ENCODE results near the gene HYAL3.
"Not testable (repeated sequence)": the region's sequence is repeated elsewhere in the genome, so short reads cannot be mapped to it uniquely, and the experiment has no call there.

Gene HYAL3

DNA sequence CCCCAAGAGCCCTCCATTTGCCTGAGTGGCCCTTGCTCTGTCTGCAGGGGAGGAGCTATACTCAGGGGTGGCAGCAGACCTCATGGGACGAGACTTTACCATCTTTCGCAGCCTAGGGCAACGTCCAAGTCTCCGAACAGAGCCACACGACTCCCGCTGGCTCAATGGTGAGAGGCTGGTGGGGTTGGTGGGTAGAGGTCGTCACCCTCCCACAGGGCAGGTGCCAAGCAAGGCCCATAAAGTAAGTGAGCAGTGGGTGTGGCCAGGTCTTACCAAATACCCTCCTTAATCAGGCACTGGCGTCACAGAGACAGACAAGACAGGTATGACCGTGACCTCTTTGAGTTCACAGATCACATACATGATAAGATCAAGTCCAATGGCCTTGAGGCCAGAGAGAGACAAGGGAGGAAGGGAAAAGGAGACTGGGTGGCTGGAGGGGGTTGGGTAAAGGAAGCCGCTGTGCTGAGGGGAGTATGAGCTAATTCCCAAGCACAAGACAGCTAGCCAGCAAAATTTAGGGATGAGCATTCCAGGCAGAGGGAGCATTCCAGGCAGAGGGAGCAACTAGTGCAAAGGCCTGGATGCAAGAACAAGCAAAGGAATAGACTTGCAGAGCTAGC lies 27.8 kb downstream of the HYAL3 start:
- no peak for DNase-seq (ENCODE audit: low read depth, low spot score)

DNA sequence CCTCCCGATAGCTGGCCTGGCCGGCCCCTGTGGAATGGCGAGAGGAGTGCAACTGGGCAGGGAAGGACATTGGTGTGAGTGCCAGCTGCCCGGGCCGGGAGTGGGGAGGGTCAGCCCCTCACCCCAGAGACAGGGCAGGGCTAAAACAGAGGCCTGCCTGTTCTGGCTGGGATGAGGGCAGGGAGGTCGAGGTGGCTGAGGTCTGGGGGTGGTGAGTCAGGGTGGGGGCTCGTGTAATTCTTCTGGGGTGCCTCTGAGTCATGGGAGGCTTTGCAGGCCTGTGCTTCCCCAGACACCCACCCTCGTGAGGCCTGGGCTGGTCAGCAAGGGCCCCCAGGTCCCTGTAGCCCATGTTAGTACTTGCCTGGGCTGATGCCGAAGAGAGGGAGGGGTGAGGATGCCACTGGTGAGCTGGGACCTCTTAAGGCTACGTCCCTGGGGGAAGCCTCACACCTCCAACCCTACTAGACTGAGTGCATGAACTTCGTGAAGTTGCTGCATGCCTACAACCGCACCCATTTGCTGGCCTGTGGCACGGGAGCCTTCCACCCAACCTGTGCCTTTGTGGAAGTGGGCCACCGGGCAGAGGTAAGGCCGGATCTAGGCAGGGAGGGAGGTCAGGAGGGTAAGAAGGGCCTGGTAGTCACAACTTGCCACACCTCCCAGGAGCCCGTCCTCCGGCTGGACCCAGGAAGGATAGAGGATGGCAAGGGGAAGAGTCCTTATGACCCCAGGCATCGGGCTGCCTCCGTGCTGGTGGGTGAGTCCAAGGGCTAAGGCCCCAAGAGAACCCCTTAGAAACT lies 28.6 kb downstream of the HYAL3 start:
- DNase-seq (ENCODE audit: low read depth, low spot score) = no peak

DNA sequence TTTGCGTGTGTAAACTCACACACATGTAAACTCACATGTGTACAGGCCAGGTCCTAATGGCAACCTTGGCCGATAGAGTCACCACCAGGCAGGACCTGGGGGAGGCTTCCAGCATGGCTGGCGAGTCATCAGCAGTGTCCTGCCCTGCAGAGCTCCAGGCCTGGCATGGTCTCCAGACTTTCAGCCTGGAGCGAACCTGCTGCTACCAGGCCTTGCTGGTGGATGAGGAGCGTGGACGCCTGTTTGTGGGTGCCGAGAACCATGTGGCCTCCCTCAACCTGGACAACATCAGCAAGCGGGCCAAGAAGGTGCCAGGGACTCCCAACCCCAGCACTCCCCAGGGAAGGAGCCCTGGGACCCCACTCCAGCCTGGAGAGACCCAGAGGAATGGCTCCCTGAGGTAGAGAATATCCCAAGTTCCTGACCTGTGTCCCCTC lies 29.2 kb downstream of the HYAL3 start:
- no peak for DNase-seq (ENCODE audit: low read depth, low spot score)

DNA sequence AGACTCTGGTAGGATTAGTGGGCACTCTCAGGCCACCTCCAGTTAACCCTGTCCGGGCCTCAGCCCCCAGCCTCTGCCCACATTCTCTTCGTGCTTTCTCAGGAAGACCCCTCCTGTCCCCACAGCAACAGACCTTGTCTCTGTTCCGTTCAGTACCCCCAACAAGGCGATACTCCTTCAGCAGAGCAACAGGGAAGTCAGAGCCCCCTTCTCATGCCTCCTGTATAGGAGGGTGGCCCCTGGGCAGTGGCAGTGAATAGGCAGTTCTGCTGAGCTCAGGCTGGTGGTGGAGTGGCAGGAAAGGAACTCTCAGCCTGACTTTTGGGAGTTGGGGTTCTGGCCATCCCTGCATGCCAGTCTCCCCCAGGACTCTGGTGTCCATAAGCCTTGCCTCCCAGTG lies 29.7 kb downstream of the HYAL3 start:
- DNase-seq (ENCODE audit: low read depth, low spot score) = no peak

DNA sequence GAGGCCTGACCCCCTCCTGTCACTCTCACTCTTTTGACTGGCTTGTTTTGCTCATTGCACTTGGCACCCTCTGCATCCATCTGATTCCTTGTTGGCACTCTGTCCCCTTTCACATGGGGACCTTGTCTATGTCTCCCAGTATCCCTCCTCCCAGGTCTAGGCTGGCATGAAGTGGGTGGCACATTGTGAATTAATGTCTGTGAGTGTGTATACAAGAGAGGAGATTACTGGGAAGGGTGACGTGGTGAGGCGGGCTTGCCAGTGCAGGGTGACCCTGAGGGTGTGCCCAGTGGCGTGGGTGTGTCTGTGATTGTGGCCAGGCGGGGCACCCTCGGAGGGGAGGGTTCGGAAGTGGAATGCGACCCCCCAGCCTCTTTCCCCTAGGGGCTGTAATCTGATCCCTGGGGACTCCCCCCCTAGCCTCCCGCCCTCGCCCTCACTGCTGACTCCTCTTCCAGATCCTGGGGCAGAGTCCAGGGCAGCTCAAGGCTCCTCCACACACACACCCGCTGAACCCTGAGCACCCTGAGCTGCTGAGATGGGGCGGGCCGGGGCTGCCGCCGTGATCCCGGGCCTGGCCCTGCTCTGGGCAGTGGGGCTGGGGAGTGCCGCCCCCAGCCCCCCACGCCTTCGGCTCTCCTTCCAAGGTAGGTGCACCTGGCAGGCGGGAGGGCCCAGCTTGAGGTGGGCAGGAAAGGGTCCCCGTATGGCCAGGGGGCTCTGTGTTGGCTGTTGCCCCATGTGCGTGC lies 30.3 kb downstream of the HYAL3 start, which contains the start of gene SEMA3B:
Gene SEMA3B (plus strand): TSS at position 445 of the 749 bp plus-strand sequence. CDS start 94 bp downstream, at position 539.
- no peak for DNase-seq (ENCODE audit: low read depth, low spot score)

DNA sequence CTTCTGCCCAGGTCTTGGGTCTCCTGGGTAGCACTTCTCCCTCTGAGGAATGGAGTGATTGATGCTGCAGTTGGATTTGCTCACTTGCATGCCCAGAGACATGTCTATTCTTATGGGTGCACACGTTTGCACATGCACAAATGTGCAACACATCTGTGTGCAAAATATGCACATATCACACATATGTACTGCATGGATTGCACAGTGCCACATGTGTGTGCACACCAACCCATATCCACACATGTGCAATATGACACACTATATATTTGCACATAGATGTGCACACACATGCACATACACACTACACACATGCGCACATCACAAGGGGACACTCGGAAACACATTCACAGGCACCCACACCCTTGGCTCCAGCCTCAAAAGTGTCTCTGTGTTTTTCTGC lies 30.9 kb downstream of the HYAL3 start:
- no peak for DNase-seq (ENCODE audit: low read depth, low spot score)

DNA sequence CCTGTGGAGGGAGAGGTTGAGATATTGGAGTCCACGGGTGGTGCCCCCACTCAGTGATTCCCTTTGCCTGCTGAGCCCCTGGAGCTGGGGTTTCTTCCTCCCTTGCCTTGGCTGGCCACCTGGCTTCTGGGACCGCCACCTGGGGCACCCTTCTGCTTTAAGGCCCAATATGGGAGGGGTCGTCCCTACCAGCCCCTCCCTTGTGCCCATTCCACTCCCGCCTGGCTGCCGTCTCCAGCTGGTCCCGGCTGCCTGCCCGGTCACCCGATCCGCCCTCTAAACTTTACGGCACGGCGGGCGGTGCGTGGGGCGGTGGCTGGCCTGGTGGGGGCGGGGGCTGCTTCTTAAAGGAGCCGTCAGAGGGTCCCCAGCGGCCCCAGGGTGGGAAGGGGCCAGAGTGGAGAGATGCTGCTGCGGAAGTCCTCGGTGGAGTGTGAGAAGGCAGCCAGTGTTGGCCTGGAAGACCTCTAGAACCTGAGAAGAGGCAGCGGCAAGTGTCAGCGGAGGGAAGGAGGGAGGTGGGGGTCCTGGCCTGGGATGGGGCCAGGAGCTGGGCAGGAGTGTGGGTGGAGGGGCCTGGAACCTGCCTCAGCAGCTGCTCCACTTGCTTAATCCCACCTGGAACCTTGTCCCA lies 31.8 kb downstream of the HYAL3 start:
- no peak for DNase-seq (ENCODE audit: low read depth, low spot score)

DNA sequence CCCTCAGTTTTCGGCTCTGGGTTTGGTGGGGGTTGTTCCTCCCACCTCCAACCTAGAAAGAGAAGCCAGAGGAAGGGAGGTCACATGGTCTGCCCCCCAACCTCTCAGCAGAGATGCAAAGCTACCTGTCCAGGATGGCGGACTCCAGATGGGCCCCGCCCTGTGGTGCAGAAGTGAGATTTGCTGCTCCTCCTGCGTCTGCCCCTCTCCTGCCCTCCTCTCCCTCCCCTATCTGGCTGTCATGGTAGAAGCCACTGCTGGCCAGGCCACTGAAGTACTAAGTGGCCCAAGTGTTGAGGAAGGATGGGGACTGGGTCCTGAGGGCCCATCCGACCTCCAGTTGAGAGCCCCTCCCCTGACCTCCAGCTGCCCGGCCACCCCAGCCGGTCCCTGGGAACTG lies 32.4 kb downstream of the HYAL3 start:
- no peak for DNase-seq (ENCODE audit: low read depth, low spot score)

DNA sequence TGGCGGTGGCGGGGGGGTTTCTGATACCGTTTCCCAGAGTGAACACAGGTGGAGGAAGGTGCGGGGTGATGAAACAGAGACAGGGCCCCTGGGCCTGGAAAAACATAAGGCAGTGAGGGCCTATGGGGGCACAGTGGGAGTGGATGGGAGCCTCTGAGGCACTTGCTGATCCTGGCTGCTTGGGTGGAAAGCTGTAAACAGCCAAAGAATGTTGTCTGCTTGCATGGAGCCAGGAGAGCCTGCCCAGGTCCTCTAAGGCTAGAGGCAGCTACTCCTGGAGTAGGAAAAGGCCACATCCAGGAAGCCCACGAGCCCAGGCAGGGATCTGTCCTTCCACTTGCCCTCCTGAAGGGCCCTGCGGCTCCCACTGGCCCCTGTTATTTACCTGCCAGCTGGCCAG lies 33.2 kb downstream of the HYAL3 start:
- DNase-seq (ENCODE audit: low read depth, low spot score) = no peak

DNA sequence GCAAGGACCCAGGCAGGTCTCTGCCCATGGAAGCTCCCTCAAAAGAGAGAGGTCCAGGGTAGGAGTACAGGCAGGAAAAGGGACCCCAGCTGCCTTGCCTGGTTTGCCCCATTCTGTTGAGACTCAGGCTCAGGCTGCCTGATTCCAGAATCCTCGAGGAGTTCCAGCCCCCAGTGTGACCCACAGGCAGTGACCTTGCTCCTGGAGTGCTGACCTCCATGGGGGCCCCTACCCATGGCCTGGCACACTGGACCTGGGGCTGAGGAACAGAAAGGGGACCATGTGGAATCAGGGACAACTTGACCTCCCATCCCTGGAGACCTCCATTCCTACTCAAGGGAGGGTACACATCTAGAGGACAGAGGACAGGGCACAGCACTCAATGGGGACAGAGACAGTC lies 33.6 kb downstream of the HYAL3 start:
- DNase-seq (ENCODE audit: low read depth, low spot score) = no peak

DNA sequence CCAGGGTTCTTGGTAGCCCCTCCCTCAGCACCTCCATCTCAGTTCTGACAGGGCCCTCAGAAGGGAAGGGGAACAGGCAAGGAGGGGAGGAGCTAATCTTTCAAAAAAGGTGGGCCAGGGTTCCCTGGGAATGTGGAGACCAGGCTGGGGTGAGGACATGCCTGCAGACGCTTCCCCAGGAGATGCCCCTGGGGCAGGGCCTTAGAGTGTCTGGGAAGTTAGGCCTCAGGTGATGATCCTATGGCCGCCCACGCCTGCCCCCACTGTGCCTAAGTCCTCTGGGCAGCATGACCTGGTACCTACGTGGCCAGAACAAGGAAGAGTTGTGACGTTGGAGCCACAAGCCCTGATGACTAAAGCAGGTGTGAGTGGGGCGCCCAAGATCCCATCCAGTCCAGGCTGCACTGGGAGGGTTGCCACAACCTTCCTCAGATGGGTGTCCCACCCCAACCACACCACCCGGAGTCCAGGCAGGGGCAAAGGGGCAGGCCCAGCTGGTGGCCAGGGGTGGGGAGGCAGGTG lies 34.2 kb downstream of the HYAL3 start:
- no peak for DNase-seq (ENCODE audit: low read depth, low spot score)

DNA sequence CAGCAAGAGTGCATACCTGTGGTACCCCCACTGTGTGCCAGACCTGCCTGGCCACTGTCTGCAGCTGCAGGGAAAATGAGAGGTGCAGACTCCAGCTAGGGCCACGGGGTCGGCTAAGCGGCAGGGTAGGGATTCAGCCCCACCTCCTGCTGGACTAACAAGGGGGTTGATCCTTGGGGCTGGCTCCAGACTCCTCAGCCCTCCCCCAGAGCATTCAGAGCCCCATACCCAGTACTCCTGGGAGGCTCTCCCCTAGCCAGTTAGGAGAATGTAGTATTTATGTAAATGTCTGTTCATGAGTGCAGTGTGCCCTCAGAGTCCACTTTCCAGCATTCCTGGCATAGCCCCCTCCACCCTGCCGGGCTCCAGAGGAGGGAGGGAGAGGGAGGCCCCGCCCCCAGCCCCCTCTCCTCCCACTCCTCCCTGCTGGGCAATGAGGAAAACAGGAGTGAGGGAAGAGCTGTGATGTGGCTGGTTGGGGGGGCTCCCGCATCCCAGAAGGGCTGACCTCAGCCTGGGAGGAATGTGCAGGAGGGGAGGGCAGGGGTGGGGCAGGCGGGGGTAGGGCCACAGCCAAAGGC lies 34.7 kb downstream of the HYAL3 start:
- no peak for DNase-seq (ENCODE audit: low read depth, low spot score)

DNA sequence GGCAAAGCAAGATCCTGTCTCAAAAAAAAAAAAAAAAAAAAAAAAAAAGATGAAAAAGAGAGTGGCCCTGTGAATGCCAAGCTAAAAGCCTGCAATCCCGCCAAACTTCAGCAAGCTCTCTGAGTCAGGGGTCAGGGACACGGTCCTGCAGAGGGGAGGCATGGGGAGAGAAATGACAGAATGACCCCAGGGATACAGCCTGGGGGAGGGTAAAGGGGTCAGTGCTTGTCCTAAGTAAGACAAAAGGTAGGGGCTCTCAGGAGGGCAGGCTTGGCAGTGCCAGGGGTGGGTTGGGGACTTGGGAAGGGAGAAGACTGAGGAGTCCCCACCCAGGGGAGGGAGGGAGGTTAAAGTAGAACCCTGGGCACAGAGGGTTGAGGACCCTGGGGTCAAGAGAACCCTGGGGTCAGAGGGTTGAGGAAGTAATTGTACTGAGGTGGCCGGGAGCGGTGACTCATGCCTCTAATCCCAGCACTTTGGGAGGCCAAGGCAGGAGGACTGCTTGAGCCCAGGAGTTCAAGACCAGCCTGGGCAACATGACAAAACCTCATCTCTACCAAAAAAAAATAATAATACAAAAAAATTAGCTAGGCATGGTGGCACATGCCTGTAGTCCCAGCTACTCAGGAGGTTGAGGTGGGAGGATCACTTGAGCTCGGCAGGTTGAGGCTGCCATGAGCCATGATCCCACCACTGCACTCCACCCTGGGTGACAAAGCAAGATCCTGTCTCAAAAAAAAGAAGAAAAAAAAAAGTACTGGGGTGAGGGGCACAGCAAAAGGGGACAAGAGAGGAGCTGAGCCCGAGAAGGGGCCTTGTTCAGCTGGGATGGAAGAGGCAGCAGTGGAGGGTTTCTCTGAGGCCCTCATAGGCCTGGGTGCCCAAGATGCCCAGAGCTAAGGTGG lies 35.5 kb downstream of the HYAL3 start:
- DNase-seq (ENCODE audit: low read depth, low spot score) = no peak

DNA sequence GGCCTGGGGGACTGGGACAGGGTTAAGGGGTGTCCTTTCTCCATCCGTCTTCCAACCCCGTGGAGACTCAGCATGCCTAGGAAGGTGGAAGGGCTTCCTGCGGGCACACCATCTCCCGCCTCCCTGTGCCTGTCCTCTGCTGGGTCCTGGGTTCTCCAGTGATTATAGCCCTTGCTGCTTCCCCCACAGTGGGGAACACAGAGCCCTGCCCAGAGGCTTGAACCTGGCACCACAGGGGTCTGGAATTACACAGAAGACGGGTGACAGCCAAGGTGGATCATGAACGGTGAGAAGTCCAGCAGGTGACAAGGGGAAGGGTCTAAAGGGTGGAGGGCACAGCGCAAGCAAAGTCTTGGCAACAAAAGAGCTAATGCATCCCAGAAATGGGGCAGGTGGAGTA lies 36.4 kb downstream of the HYAL3 start:
- DNase-seq (ENCODE audit: low read depth, low spot score) = no peak

DNA sequence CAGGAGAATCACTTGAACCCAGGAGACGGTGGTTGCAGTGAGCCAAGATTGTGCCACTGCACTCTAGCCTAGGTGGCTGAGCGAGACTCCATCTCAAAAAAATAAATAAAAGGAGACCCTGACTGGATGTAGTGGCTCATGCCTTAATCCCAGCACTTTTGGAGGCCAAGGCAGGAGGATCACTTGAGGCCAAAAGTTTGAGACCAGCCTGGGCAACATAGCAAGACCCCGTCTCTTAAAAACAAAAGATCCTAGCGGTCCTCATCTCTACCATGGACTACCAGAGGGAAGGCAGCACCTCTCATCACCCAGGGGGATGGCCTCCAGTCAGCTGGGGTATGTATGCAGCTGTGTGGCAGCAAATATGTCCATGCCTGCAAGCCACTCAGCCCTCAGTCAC lies 37.0 kb downstream of the HYAL3 start:
- DNase-seq (ENCODE audit: low read depth, low spot score) = not testable (repeated sequence)

DNA sequence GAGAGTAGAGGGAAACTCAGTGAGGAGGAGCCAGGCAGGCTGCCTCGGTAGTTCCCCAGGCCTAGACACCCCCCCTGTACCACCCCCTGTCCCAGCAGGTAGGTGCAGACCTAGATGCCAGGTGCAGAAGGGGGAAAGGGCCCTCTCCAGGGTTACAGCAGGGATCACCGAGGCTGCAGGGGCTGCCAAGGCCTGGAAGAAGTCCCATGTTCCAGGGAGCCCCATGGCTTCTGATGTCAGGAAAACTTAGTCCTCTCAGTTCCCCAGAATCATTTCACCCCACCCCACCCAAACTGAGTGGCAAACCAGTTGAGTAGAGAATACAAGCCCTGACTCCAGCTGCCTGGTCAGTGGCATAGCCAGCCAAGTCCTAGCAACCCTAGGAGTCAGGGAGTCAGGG lies 37.7 kb downstream of the HYAL3 start:
- no peak for DNase-seq (ENCODE audit: low read depth, low spot score)

DNA sequence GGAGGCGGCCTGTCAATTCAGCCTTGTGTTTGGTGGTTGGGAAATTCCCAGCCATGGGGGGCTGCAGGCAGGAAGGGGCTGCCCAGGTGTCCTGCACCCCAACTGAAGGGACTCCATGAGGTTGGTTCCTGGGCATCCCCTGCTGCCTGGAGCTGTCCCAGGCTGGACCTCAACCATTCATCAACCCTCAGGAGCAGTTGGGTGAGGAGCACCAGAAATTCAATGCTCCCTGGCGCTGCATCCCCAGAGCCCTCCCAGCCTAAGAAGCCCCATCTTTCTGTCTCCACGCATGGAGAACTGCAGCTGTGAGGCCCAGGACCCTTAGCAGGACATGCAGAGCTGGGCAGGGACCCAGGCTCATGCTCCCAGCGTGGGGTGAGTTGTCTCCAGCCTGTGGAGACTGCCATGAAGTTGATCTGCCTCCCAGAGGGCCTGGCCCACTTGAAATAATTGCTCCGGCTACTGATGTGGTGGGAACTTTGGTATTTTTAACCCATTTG lies 38.2 kb downstream of the HYAL3 start:
- DNase-seq (ENCODE audit: low read depth, low spot score) = no peak

DNA sequence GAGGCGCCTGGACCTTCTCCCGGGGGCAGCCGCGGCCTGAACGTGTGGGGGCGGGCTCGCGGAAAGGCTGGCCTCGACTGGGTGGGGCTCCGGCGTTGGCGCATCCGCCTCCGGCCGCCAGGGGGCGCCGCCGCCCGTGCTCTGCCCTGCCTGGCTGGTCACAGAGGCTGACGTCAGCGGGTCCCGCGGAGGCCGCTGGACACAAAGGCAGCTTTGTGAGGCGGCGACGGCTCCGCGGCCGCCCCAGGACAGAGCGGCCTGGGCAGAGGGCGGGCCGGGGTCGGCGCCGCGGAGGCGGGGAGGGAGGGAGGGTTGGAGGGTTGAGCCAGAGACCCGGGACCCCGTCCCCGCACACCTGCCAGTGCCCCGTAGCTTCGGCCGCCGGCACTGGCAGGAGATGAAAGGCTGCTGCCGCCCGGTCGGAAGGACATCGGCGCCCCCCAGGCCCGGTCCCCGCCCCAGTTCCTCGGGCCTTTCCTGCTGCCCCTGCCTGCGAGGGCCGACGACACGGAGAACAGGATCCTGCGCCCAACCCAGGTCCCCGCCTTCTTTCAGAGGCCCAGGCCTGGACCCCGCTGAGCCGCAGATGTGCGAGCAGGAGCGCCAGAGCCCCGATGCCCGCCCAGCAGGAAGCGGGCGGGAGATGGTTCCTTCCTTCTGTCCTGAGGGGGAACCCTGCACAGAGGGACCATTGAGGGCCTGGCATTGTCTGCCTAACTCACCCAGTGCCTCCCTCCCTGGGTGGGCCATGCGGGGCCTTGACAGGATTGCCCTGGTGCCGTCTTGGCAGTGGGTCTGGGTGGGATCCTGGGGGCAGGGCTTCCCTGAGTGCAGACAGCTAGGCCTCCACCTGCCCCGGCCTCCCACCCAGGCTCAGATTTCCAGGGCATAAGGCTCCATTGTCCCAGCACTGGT lies 38.9 kb downstream of the HYAL3 start:
- DNase-seq (ENCODE audit: low read depth, low spot score) = peak; percentile 65

DNA sequence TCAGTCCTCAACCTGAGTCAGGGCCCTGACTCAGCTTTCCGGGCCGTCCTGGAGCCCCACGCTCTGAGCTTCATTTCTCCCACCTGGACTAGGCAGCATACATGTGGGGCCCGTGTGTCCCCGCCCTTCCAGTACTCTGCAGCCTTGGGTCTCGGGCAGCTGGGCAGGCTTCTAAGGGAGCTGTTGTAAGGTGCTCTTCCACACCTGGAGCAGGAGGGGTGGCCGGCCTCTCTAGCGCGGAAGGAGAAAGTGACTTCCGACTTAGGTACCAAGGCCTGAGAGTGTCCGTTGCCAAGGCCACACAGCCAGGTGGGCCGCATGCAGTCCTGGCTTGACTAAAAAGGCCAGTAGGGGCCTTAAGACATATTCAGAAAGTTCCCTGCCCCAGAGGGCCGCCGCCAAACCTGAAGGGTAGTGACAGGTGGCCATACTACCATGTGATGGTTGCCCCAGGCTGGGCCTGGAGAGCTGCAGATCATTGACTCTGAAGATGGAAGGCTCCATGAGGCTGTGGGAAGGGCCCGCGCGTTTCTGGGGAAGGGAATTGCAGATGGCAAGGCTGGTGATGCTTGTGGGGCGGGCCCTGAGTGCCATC lies 39.7 kb downstream of the HYAL3 start:
- DNase-seq (ENCODE audit: low read depth, low spot score) = no peak

All from activated CD4-positive, CD25-positive, alpha-beta regulatory T cell treated with anti-CD3 and anti-CD28 coated beads, Interleukin-2, amount 50 U/mL, for 16 hours (primary cell).